ENCODE measurements around the gene GLO1. TPM values are rescaled to one million over a fixed set of nuclear protein-coding genes. Genes with fewer than 3 reads are reported as not detected.

GLO1 gene
- polyA plus RNA-seq, 1 donor (not counting 4 experiments of a cell fraction or from before 2014, with no cell fraction given) = 301 TPM

- Histone ChIP-seq H3K9me1 (ENCODE audit: control insufficient read depth, extremely low read depth, insufficient read depth, low read length) (no peaks in the 10 kb centered on the region), H3K4me1 (ENCODE audit: control insufficient read depth, extremely low read depth, insufficient read depth, low read length) (no peaks in the 10 kb centered on the region), H3K4me3 (ENCODE audit: control insufficient read depth in 2 of 3, extremely low read depth in 1 of 3, insufficient read depth in 2 of 3, low read depth in 1 of 3, low read length in 3 of 3) (no peak overlapping the region), H3K36me3 (ENCODE audit: control insufficient read depth in 2 of 2, extremely low read depth in 1 of 2, insufficient read depth in 2 of 2, low read length in 2 of 2) (peaks cover 18 to 28% of the 10 kb centered on the region in 2 experiments), H3K27me3 (ENCODE audit: control insufficient read depth, extremely low read depth, insufficient read depth, low read length) (no peaks in the 10 kb centered on the region), H3K9me3 (ENCODE audit: control insufficient read depth, low read depth, low read length) (no peaks in the 10 kb centered on the region), H3K27ac (ENCODE audit: control insufficient read depth, insufficient read depth, low read length) (no peak overlapping the region), H3K79me2 (ENCODE audit: control insufficient read depth, insufficient read depth, low read length) (no peaks in the 10 kb centered on the region), H2AFZ (ENCODE audit: control insufficient read depth, low read length) (no peak overlapping the region), H3K9ac (ENCODE audit: control insufficient read depth, extremely low read depth, insufficient read depth, low read length) (no peak overlapping the region), H4K20me1 (ENCODE audit: control insufficient read depth, extremely low read depth, insufficient read depth, low read length) (no peaks in the 10 kb centered on the region), H3K4me2 (ENCODE audit: control insufficient read depth, extremely low read depth, insufficient read depth, low read depth, low read length) (no peak overlapping the region)
- dilution Hi-C loops (cut with MboI; ENCODE audit: extremely low pct_ligation_motif_present, low sequenced_read_pairs) = no loop called here
- TF ChIP-seq CTCF (optimal IDR thresholded peaks at IDR 0.05 in 1 of 3, IDR thresholded peaks at IDR 0.05 in 1 of 3, conservative IDR thresholded peaks at IDR 0.05 in 1 of 3; ENCODE audit: extremely low read depth in 1 of 3, insufficient read depth in 2 of 3, low read length in 3 of 3) (no peak), EZH2 (IDR thresholded peaks at IDR 0.05; ENCODE audit: low read length) (no peak)
- no peak for FAIRE-seq
- DNase-seq (ENCODE audit: low read depth, low spot score) = no peak
Measured at GRCh38 chr6:38676974-38677544, 25.9 kb downstream of the GLO1 start.

GRCh38 chr6:38676236-38676973 is 26.5 kb downstream of the GLO1 start:
- dilution Hi-C loops (cut with MboI; ENCODE audit: extremely low pct_ligation_motif_present, low sequenced_read_pairs) = no loop called here
- no peaks in the 10 kb centered on the region for H3K4me1 ChIP-seq (ENCODE audit: control insufficient read depth, extremely low read depth, insufficient read depth, low read length)
- TF ChIP-seq CTCF (optimal IDR thresholded peaks at IDR 0.05 in 1 of 3, IDR thresholded peaks at IDR 0.05 in 1 of 3, conservative IDR thresholded peaks at IDR 0.05 in 1 of 3; ENCODE audit: extremely low read depth in 1 of 3, insufficient read depth in 2 of 3, low read length in 3 of 3) = no peak
- no peak for TF ChIP-seq EZH2 (IDR thresholded peaks at IDR 0.05; ENCODE audit: low read length)
- no peak overlapping the region for H3K4me2 ChIP-seq (ENCODE audit: control insufficient read depth, extremely low read depth, insufficient read depth, low read depth, low read length)
- H3K27me3 ChIP-seq (ENCODE audit: control insufficient read depth, extremely low read depth, insufficient read depth, low read length) = no peaks in the 10 kb centered on the region
- H4K20me1 ChIP-seq (ENCODE audit: control insufficient read depth, extremely low read depth, insufficient read depth, low read length) = no peaks in the 10 kb centered on the region
- no peaks in the 10 kb centered on the region for H3K79me2 ChIP-seq (ENCODE audit: control insufficient read depth, insufficient read depth, low read length)
- H3K4me3 ChIP-seq (ENCODE audit: control insufficient read depth in 2 of 3, extremely low read depth in 1 of 3, insufficient read depth in 2 of 3, low read depth in 1 of 3, low read length in 3 of 3) = no peak overlapping the region
- no peaks in the 10 kb centered on the region for H3K9me3 ChIP-seq (ENCODE audit: control insufficient read depth, low read depth, low read length)
- H3K9ac ChIP-seq (ENCODE audit: control insufficient read depth, extremely low read depth, insufficient read depth, low read length) = no peak overlapping the region
- H3K9me1 ChIP-seq (ENCODE audit: control insufficient read depth, extremely low read depth, insufficient read depth, low read length) = no peaks in the 10 kb centered on the region
- DNase-seq (ENCODE audit: low read depth, low spot score) (no peak), FAIRE-seq (no peak)
- H3K27ac ChIP-seq (ENCODE audit: control insufficient read depth, insufficient read depth, low read length) = no peak overlapping the region
- peaks cover 13 to 22% of the 10 kb centered on the region in 2 experiments for H3K36me3 ChIP-seq (ENCODE audit: control insufficient read depth in 2 of 2, extremely low read depth in 1 of 2, insufficient read depth in 2 of 2, low read length in 2 of 2)
- no peak overlapping the region for H2AFZ ChIP-seq (ENCODE audit: control insufficient read depth, low read length)
